SK-N-SH treated with all-trans-retinoic acid at 6 μM for 48 hours (cell line): ENCODE measurements around the gene LOXL4.
"Not testable (repeated sequence)": the region's sequence is repeated elsewhere in the genome, so short reads cannot be mapped to it uniquely, and the experiment has no call there.

Experiments
- ATAC-seq: fragments of 200-7000 bp; cut with Tn5 transposase; 3 replicates; pipeline ENCODE4 v1.9.1; 2020; ENCODE audit warnings: mild to moderate bottlenecking, moderate library complexity
- ARNTL ChIP-seq: fragments of 450-650 bp; formaldehyde crosslinking; IDR thresholded peaks from 2 replicates; pipeline ENCODE4 v1.5.0; 2020; ENCODE audit warnings: low read depth, mild to moderate bottlenecking, moderate library complexity, borderline replicate concordance
- BACH2 ChIP-seq: fragments of 250-450 bp; sonication (Bioruptor Pico); IDR thresholded peaks from 2 replicates; pipeline ENCODE4 v1.9.0; 2021; ENCODE audit warnings: mild to moderate bottlenecking, borderline replicate concordance
- CSDC2 ChIP-seq: fragments of 250-450 bp; sonication (Bioruptor Pico); IDR thresholded peaks from 2 replicates; pipeline ENCODE4 v1.5.0; 2020; ENCODE audit warnings: mild to moderate bottlenecking, moderate library complexity
- ESRRG ChIP-seq: fragments of 250-450 bp; sonication (Bioruptor Pico); IDR thresholded peaks from 2 replicates; pipeline ENCODE4 v1.6.1; 2021; ENCODE audit warnings: mild to moderate bottlenecking
- GLIS3 ChIP-seq: fragments of 250-450 bp; sonication (Bioruptor Pico); IDR thresholded peaks from 2 replicates; pipeline ENCODE4 v1.5.0; 2020; ENCODE audit warnings: mild to moderate bottlenecking, moderate library complexity
- ISL1 ChIP-seq: fragments of 250-450 bp; sonication (Bioruptor Pico); IDR thresholded peaks from 2 replicates; pipeline ENCODE4 v2.1.2; 2022; ENCODE audit warnings: mild to moderate bottlenecking, moderate library complexity
- OSR1 ChIP-seq: fragments of 250-450 bp; sonication (Bioruptor Pico); IDR thresholded peaks from 2 replicates; pipeline ENCODE4 v1.8.0; 2022; ENCODE audit warnings: moderate library complexity, mild to moderate bottlenecking, inconsistent platforms
- PPARA ChIP-seq: fragments of 250-450 bp; sonication (Bioruptor Pico); IDR thresholded peaks from 2 replicates; pipeline ENCODE4 v1.5.0; 2020; ENCODE audit warnings: mild to moderate bottlenecking, borderline replicate concordance
- RARB ChIP-seq: fragments of 250-450 bp; sonication (Bioruptor Pico); IDR thresholded peaks from 2 replicates; pipeline ENCODE4 v1.8.0; 2021; ENCODE audit warnings: mild to moderate bottlenecking, moderate library complexity
- SNAI2 ChIP-seq: fragments of 250-450 bp; sonication (Bioruptor Pico); IDR thresholded peaks from 2 replicates; pipeline ENCODE4 v1.5.0; 2020; ENCODE audit warnings: mild to moderate bottlenecking, moderate library complexity
- TCF4 ChIP-seq: fragments of 250-450 bp; sonication (Bioruptor Pico); IDR thresholded peaks from 2 replicates; pipeline ENCODE4 v1.8.0; 2021; ENCODE audit warnings: mild to moderate bottlenecking, moderate library complexity, borderline replicate concordance
- TOX ChIP-seq: fragments of 250-450 bp; sonication (Bioruptor Pico); IDR thresholded peaks from 2 replicates; pipeline ENCODE4 v1.8.0; 2021; ENCODE audit warnings: mild to moderate bottlenecking, moderate library complexity, borderline replicate concordance
- ZC3H10 ChIP-seq: fragments of 250-450 bp; sonication (Bioruptor Pico); IDR thresholded peaks from 2 replicates; pipeline ENCODE4 v1.5.1; 2021; ENCODE audit warnings: mild to moderate bottlenecking, moderate library complexity
- ZFP3 ChIP-seq: fragments of 250-450 bp; sonication (Bioruptor Pico); IDR thresholded peaks from 2 replicates; pipeline ENCODE4 v1.5.0; 2020; ENCODE audit warnings: mild to moderate bottlenecking, moderate library complexity
- ZFP30 ChIP-seq: fragments of 450-650 bp; formaldehyde crosslinking; IDR thresholded peaks from 2 replicates; pipeline ENCODE4 v1.5.0; 2022; ENCODE audit warnings: mild to moderate bottlenecking, moderate library complexity
- ZNF565 ChIP-seq: fragments of 450-650 bp; formaldehyde crosslinking; conservative IDR thresholded peaks from 2 replicates; pipeline ENCODE4 v1.5.0; 2020; ENCODE audit warnings: low read depth, mild to moderate bottlenecking, moderate library complexity
- ZNF8 ChIP-seq: fragments of 450-650 bp; formaldehyde crosslinking; IDR thresholded peaks from 2 replicates; pipeline ENCODE4 v1.5.0; 2020; ENCODE audit warnings: mild to moderate bottlenecking, moderate library complexity
- TF ChIP-seq, protein P1 (sequence below): fragments of 250-450 bp; sonication (Bioruptor Pico); IDR thresholded peaks from 2 replicates; pipeline ENCODE4 v1.5.1; 2020; ENCODE audit warnings: low read depth, mild to moderate bottlenecking, moderate library complexity
- TF ChIP-seq, protein P2 (sequence below): fragments of 250-450 bp; sonication (Bioruptor Pico); IDR thresholded peaks from 2 replicates; pipeline ENCODE4 v1.8.0; 2021; ENCODE audit warnings: low read depth, mild to moderate bottlenecking, moderate library complexity, borderline replicate concordance
- TF ChIP-seq, protein P3 (sequence below): fragments of 250-450 bp; sonication (Bioruptor Pico); IDR thresholded peaks from 2 replicates; pipeline ENCODE4 v1.8.0; 2020; ENCODE audit warnings: mild to moderate bottlenecking, moderate library complexity, borderline replicate concordance
- TF ChIP-seq, protein P4 (sequence below): fragments of 250-450 bp; sonication (Bioruptor Pico); IDR thresholded peaks from 2 replicates; pipeline ENCODE4 v1.5.0; 2020; ENCODE audit warnings: mild to moderate bottlenecking, moderate library complexity

LOXL4 gene

DNA sequence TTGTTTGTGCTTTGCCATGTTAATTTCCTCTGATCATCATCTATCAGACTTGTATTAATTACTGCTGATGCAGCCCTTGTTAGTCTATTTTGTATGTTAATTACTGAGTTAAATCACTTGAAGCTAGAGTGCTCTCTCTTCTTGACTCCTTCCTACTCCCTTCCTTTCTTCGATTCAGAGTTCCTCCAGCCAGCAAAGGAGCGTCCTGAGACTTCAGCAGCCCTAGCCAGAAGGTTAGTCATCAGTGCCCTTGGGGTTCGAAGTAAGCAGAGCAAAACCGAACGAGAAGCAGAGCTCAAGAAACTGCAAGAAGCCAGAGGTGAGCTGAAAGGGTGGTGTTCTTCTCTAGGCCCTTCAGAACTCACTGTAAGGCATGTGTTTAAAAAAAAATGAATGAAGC, 32.1 kb downstream of the LOXL4 start (continued):
- TF ChIP-seq, protein P1, sequence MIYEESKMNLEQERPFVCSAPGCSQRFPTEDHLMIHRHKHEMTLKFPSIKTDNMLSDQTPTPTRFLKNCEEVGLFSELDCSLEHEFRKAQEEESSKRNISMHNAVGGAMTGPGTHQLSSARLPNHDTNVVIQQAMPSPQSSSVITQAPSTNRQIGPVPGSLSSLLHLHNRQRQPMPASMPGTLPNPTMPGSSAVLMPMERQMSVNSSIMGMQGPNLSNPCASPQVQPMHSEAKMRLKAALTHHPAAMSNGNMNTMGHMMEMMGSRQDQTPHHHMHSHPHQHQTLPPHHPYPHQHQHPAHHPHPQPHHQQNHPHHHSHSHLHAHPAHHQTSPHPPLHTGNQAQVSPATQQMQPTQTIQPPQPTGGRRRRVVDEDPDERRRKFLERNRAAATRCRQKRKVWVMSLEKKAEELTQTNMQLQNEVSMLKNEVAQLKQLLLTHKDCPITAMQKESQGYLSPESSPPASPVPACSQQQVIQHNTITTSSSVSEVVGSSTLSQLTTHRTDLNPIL (CRISPR knock-in tag) = no peak
- TF ChIP-seq ESRRG (no peak), ZNF565 (CRISPR knock-in tag) (no peak), TCF4 (CRISPR knock-in tag) (no peak)
- TF ChIP-seq, all 23 proteins: peak for 0

DNA sequence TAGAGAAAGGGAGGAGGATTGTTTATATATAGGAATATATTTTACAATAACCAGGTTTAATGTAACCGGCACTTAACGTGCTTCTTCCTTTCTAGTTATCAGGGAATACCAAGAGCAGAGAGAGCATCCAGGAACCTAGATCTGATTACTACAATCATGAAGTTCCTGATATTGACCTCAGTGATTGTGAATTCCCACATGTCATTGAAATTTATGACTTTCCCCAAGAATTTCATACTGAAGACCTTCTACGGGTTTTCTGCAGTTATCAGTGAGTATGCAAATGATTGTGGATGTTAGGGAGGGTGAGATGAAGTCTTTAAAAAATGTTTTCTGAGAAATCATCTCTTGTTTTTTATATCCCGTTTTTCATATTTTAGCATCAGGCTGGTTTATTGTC, 36.6 kb downstream of the LOXL4 start:
- no peak for ATAC-seq

DNA sequence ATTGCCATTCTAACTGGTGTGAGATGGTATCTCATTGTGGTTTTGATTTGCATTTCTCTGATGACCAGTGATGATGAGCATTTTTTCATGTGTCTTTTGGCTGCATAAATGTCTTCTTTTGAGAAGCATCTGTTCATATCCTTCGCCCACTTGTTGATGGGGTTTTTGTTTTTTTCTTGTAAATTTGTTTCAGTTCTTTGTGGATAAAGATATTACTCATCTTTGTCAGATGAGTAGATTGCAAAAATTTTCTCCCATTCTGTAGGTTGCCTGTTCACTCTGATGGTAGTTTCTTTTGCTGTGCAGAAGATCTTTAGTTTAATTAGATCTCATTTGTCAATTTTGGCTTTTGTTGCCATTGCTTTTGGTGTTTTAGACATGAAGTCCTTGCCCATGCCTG, 39.7 kb downstream of the LOXL4 start:
- ATAC-seq = not testable (repeated sequence)

More for the DNA sequence above, 36.6 kb downstream of the LOXL4 start:
- TF ChIP-seq ARNTL (no peak), SNAI2 (no peak), TCF4 (CRISPR knock-in tag) (no peak), GLIS3 (CRISPR knock-in tag) (no peak), BACH2 (CRISPR knock-in tag) (no peak), OSR1 (CRISPR knock-in tag) (no peak), ZNF8 (CRISPR knock-in tag) (no peak), PPARA (CRISPR knock-in tag) (no peak), ISL1 (CRISPR knock-in tag) (no peak), TOX (CRISPR knock-in tag) (no peak), RARB (no peak), ZC3H10 (CRISPR knock-in tag) (no peak), ZFP3 (CRISPR knock-in tag) (no peak), ZFP30 (no peak), CSDC2 (no peak)
- TF ChIP-seq, protein P1 (CRISPR knock-in tag) = no peak
- TF ChIP-seq, protein P2, sequence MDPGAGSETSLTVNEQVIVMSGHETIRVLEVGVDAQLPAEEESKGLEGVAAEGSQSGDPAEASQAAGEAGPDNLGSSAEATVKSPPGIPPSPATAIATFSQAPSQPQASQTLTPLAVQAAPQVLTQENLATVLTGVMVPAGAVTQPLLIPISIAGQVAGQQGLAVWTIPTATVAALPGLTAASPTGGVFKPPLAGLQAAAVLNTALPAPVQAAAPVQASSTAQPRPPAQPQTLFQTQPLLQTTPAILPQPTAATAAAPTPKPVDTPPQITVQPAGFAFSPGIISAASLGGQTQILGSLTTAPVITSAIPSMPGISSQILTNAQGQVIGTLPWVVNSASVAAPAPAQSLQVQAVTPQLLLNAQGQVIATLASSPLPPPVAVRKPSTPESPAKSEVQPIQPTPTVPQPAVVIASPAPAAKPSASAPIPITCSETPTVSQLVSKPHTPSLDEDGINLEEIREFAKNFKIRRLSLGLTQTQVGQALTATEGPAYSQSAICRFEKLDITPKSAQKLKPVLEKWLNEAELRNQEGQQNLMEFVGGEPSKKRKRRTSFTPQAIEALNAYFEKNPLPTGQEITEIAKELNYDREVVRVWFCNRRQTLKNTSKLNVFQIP (CRISPR knock-in tag) = no peak
- TF ChIP-seq, protein P3, sequence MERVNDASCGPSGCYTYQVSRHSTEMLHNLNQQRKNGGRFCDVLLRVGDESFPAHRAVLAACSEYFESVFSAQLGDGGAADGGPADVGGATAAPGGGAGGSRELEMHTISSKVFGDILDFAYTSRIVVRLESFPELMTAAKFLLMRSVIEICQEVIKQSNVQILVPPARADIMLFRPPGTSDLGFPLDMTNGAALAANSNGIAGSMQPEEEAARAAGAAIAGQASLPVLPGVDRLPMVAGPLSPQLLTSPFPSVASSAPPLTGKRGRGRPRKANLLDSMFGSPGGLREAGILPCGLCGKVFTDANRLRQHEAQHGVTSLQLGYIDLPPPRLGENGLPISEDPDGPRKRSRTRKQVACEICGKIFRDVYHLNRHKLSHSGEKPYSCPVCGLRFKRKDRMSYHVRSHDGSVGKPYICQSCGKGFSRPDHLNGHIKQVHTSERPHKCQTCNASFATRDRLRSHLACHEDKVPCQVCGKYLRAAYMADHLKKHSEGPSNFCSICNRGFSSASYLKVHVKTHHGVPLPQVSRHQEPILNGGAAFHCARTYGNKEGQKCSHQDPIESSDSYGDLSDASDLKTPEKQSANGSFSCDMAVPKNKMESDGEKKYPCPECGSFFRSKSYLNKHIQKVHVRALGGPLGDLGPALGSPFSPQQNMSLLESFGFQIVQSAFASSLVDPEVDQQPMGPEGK = no peak
- TF ChIP-seq, protein P4, sequence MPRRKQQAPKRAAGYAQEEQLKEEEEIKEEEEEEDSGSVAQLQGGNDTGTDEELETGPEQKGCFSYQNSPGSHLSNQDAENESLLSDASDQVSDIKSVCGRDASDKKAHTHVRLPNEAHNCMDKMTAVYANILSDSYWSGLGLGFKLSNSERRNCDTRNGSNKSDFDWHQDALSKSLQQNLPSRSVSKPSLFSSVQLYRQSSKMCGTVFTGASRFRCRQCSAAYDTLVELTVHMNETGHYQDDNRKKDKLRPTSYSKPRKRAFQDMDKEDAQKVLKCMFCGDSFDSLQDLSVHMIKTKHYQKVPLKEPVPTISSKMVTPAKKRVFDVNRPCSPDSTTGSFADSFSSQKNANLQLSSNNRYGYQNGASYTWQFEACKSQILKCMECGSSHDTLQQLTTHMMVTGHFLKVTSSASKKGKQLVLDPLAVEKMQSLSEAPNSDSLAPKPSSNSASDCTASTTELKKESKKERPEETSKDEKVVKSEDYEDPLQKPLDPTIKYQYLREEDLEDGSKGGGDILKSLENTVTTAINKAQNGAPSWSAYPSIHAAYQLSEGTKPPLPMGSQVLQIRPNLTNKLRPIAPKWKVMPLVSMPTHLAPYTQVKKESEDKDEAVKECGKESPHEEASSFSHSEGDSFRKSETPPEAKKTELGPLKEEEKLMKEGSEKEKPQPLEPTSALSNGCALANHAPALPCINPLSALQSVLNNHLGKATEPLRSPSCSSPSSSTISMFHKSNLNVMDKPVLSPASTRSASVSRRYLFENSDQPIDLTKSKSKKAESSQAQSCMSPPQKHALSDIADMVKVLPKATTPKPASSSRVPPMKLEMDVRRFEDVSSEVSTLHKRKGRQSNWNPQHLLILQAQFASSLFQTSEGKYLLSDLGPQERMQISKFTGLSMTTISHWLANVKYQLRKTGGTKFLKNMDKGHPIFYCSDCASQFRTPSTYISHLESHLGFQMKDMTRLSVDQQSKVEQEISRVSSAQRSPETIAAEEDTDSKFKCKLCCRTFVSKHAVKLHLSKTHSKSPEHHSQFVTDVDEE = no peak
- TF ChIP-seq, all 23 proteins: peak for 0

DNA sequence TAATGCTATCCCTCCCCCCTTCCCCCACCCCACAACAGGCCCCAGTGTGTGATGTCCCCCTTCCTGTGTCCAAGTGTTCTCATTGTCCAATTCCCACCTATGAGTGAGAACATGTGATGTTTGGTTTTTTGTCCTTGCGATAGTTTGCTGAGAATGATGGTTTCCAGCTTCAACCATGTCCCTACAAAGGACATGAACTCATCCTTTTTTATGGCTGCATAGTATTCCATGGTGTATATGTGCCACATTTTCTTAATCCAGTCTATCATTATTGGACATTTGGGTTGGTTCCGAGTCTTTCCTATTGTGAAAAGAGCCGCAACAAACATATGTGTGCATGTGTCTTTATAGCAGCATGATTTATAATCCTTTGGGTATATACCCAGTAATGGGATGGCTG, 40.3 kb downstream of the LOXL4 start:
- not testable (repeated sequence) for ATAC-seq
